ENCODE measurements around the gene HUWE1. TPM values are rescaled to one million over a fixed set of nuclear protein-coding genes. Genes with fewer than 3 reads are reported as not detected.
A peak's percentile ranks its signal among the peaks of the same experiment; 100 is the strongest.

Gene HUWE1
- total and polyA plus RNA-seq, 9 of the 15 experiments (the other 6 are each of a cell fraction or from before 2014, with no cell fraction given) = 23.9 to 204 (median 65.1) TPM

DNA sequence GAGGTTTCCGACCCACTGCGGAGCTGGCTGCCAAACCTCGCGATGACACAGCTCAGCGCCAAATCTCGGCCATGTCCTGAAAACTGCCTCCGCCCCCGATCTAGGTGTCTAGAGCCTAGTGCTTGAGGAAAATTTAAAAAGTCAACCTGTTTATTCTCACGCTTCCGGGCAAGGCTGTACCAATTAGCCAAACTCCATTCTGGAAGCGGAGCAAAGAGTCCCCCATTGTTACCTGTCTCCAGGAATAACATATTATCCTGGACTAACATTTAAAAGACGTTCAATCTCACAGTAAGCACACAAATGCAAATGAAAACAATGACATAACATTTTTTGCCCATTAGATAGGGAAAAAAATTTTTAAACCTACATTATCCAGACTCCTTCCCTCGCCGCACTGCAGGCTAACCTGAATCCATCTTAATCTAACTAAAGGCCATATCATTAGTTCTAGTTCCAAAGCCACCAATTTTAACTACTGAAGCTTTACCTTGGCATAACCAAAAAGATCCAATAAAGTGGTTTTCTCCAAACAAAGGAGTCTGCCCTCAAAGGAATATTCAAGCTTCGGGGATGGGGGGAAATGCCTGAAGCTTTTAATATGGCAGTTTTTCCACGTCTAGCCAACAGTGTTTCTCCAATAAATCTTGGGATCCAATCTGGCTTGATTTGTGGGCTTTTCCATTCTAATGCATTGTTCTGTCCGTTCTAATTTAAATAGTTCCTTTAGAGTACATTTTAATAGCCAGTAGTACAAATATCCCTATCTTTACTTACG is 1.9 kb downstream of the HUWE1 start (continued):
- peak; percentile 39; the same call in 1 of the 2 replicates for TF ChIP-seq EGR1 (conservative IDR thresholded peaks at IDR 0.05)
- peak; percentile 61 for TF ChIP-seq ETV1 (tag; conservative IDR thresholded peaks at IDR 0.05; ENCODE audit: low read depth)
- no peak for TF ChIP-seq ADNP (tag; IDR thresholded peaks at IDR 0.05)
- 0 out of 2 replicates have a peak, but pooled peaks have one; percentile 13 for TF ChIP-seq XRCC5 (IDR thresholded peaks at IDR 0.05; ENCODE audit: low read depth, low read length)
- TF ChIP-seq ELF4 (CRISPR knock-in tag; IDR thresholded peaks at IDR 0.05) = no peak
- TF ChIP-seq ZNF77 (CRISPR knock-in tag; IDR thresholded peaks at IDR 0.05) = no peak
- TF ChIP-seq, protein P1, sequence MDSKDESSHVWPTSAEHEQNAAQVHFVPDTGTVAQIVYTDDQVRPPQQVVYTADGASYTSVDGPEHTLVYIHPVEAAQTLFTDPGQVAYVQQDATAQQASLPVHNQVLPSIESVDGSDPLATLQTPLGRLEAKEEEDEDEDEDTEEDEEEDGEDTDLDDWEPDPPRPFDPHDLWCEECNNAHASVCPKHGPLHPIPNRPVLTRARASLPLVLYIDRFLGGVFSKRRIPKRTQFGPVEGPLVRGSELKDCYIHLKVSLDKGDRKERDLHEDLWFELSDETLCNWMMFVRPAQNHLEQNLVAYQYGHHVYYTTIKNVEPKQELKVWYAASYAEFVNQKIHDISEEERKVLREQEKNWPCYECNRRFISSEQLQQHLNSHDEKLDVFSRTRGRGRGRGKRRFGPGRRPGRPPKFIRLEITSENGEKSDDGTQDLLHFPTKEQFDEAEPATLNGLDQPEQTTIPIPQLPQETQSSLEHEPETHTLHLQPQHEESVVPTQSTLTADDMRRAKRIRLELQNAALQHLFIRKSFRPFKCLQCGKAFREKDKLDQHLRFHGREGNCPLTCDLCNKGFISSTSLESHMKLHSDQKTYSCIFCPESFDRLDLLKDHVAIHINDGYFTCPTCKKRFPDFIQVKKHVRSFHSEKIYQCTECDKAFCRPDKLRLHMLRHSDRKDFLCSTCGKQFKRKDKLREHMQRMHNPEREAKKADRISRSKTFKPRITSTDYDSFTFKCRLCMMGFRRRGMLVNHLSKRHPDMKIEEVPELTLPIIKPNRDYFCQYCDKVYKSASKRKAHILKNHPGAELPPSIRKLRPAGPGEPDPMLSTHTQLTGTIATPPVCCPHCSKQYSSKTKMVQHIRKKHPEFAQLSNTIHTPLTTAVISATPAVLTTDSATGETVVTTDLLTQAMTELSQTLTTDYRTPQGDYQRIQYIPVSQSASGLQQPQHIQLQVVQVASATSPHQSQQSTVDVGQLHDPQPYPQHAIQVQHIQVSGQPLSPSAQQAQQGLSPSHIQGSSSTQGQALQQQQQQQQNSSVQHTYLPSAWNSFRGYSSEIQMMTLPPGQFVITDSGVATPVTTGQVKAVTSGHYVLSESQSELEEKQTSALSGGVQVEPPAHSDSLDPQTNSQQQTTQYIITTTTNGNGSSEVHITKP (IDR thresholded peaks at IDR 0.05; ENCODE audit: partially characterized antibody) = peak; percentile 78
- TF ChIP-seq, protein P2, sequence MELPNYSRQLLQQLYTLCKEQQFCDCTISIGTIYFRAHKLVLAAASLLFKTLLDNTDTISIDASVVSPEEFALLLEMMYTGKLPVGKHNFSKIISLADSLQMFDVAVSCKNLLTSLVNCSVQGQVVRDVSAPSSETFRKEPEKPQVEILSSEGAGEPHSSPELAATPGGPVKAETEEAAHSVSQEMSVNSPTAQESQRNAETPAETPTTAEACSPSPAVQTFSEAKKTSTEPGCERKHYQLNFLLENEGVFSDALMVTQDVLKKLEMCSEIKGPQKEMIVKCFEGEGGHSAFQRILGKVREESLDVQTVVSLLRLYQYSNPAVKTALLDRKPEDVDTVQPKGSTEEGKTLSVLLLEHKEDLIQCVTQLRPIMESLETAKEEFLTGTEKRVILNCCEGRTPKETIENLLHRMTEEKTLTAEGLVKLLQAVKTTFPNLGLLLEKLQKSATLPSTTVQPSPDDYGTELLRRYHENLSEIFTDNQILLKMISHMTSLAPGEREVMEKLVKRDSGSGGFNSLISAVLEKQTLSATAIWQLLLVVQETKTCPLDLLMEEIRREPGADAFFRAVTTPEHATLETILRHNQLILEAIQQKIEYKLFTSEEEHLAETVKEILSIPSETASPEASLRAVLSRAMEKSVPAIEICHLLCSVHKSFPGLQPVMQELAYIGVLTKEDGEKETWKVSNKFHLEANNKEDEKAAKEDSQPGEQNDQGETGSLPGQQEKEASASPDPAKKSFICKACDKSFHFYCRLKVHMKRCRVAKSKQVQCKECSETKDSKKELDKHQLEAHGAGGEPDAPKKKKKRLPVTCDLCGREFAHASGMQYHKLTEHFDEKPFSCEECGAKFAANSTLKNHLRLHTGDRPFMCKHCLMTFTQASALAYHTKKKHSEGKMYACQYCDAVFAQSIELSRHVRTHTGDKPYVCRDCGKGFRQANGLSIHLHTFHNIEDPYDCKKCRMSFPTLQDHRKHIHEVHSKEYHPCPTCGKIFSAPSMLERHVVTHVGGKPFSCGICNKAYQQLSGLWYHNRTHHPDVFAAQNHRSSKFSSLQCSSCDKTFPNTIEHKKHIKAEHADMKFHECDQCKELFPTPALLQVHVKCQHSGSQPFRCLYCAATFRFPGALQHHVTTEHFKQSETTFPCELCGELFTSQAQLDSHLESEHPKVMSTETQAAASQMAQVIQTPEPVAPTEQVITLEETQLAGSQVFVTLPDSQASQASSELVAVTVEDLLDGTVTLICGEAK (IDR thresholded peaks at IDR 0.05) = 0 out of 2 replicates have a peak, but pooled peaks have one; percentile 7
- TF ChIP-seq, protein P2 (CRISPR knock-in tag; IDR thresholded peaks at IDR 0.05) = no peak
- no peak for TF ChIP-seq ZNF551 (CRISPR knock-in tag; IDR thresholded peaks at IDR 0.05)
- no peak for TF ChIP-seq ETV5 (CRISPR knock-in tag; IDR thresholded peaks at IDR 0.05; ENCODE audit: low read depth)
- TF ChIP-seq BCOR (IDR thresholded peaks at IDR 0.05) = no peak

All from K562 (cell line).